ENCODE results near the gene KDM4B. TPM values are rescaled to one million over a fixed set of nuclear protein-coding genes. Genes with fewer than 3 reads are reported as not detected.

Gene KDM4B
- total and polyA plus RNA-seq, 10 of the 15 experiments (the other 5 are each of a cell fraction or from before 2014, with no cell fraction given), result 0.47 to 49.6 (median 16.2) TPM

- TF ChIP-seq E4F1 (IDR thresholded peaks at IDR 0.05; ENCODE audit: borderline replicate concordance, partially characterized antibody), result no peak
- TF ChIP-seq, protein P1, sequence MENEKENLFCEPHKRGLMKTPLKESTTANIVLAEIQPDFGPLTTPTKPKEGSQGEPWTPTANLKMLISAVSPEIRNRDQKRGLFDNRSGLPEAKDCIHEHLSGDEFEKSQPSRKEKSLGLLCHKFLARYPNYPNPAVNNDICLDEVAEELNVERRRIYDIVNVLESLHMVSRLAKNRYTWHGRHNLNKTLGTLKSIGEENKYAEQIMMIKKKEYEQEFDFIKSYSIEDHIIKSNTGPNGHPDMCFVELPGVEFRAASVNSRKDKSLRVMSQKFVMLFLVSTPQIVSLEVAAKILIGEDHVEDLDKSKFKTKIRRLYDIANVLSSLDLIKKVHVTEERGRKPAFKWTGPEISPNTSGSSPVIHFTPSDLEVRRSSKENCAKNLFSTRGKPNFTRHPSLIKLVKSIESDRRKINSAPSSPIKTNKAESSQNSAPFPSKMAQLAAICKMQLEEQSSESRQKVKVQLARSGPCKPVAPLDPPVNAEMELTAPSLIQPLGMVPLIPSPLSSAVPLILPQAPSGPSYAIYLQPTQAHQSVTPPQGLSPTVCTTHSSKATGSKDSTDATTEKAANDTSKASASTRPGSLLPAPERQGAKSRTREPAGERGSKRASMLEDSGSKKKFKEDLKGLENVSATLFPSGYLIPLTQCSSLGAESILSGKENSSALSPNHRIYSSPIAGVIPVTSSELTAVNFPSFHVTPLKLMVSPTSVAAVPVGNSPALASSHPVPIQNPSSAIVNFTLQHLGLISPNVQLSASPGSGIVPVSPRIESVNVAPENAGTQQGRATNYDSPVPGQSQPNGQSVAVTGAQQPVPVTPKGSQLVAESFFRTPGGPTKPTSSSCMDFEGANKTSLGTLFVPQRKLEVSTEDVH (IDR thresholded peaks at IDR 0.05; ENCODE audit: low read depth, partially characterized antibody), result no peak
- TF ChIP-seq NR2F1 (conservative IDR thresholded peaks at IDR 0.05), result no peak
- no peak for TF ChIP-seq ESRRA (IDR thresholded peaks at IDR 0.05; ENCODE audit: low read length)
- TF ChIP-seq ZNF24 (IDR thresholded peaks at IDR 0.05), result no peak
- TF ChIP-seq TCF12 (IDR thresholded peaks at IDR 0.05; ENCODE audit: low read depth, low read length), result no peak
- TF ChIP-seq PBX3 (IDR thresholded peaks at IDR 0.05; ENCODE audit: insufficient replicate concordance, low read depth, low read length), result no peak
- TF ChIP-seq ELK1 (IDR thresholded peaks at IDR 0.05; ENCODE audit: low read depth, low read length), result no peak
- no peak for TF ChIP-seq PML (IDR thresholded peaks at IDR 0.05; ENCODE audit: low read length)
- TF ChIP-seq CEBPB (IDR thresholded peaks at IDR 0.05; ENCODE audit: borderline replicate concordance in 1 of 2, low read depth in 2 of 2, low read length in 2 of 2), result no peak
- no peak for TF ChIP-seq SRF (IDR thresholded peaks at IDR 0.05; ENCODE audit: low read depth in 2 of 2, low read length in 2 of 2)
- TF ChIP-seq FOS (IDR thresholded peaks at IDR 0.05; ENCODE audit: borderline replicate concordance, extremely low read depth, insufficient read length), result no peak
Observed at GRCh38 chr19:5014941-5015340, 46.0 kb downstream of the KDM4B start (continued).

All from GM12878 (cell line).